ENCODE data around the gene SAMD10. TPM values are rescaled to one million over a fixed set of nuclear protein-coding genes. Genes with fewer than 3 reads are reported as not detected.
"Not testable (repeated sequence)": the region's sequence is repeated elsewhere in the genome, so short reads cannot be mapped to it uniquely, and the experiment has no call there.

Gene SAMD10
- total and polyA plus RNA-seq, 8 donors, result 2.9 to 68.1 (median 6.5) TPM

DNA sequence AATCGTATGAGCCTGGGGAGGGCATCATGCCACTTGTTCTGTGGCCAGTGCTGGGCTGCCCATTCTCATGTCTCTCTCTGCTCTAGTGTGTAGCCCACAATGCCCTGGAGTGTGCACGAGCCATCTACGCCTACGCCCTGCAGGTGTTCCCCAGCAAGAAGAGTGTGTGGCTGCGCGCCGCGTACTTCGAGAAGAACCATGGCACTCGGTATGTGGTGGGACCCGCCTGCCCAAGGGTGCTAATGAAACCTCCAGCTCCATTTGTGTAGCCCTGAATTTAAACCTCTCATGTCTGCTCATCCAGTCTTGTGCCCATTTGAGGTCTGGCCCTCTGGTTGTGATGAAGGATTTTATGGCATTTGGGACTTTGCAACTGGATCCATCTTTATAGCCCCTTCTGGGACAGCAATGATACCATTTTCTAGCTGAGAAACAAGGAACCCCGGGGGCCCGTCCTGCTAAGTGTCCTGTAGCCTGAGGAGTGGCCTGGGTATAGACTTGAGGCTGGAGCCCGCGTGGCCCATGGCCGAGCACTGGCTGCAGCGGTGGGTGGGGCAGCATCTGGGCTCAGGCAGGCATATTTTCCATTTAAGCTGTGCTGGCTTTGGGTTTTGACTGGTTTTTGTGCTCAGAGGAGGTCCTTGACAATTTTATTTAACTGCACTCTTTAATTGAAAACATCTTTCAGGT, 43.4 kb upstream of the SAMD10 start:
- H3K9me3 ChIP-seq, result no peaks in the 10 kb centered on the region
- H3K27me3 ChIP-seq, result no peaks in the 10 kb centered on the region
- H3K4me3 ChIP-seq, result no peak overlapping the region
- intact Hi-C loops (cut with DNase I; ENCODE audit: low total_unique reads), result no loop called here
- peaks cover 0 to 5% (median 0%) of the 10 kb centered on the region in 4 donors for H3K4me1 ChIP-seq
- no peak for TF ChIP-seq EP300 (IDR thresholded peaks at IDR 0.05)
- TF ChIP-seq POLR2A (IDR thresholded peaks at IDR 0.05), result no peak
- no peak for TF ChIP-seq POLR2AphosphoS5 (IDR thresholded peaks at IDR 0.05)
- TF ChIP-seq, protein P1, sequence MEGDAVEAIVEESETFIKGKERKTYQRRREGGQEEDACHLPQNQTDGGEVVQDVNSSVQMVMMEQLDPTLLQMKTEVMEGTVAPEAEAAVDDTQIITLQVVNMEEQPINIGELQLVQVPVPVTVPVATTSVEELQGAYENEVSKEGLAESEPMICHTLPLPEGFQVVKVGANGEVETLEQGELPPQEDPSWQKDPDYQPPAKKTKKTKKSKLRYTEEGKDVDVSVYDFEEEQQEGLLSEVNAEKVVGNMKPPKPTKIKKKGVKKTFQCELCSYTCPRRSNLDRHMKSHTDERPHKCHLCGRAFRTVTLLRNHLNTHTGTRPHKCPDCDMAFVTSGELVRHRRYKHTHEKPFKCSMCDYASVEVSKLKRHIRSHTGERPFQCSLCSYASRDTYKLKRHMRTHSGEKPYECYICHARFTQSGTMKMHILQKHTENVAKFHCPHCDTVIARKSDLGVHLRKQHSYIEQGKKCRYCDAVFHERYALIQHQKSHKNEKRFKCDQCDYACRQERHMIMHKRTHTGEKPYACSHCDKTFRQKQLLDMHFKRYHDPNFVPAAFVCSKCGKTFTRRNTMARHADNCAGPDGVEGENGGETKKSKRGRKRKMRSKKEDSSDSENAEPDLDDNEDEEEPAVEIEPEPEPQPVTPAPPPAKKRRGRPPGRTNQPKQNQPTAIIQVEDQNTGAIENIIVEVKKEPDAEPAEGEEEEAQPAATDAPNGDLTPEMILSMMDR (IDR thresholded peaks at IDR 0.05), result no peak
- 96 to 98% (median 97%) methylated on average over 17 of the region's 17 CpGs for WGBS, 5 donors
- peaks cover 95 to 100% (median 100%) of the 10 kb centered on the region in 4 donors for H3K36me3 ChIP-seq
- H3K27ac ChIP-seq, result no peak overlapping the region
- DNase-seq, result no peak

DNA sequence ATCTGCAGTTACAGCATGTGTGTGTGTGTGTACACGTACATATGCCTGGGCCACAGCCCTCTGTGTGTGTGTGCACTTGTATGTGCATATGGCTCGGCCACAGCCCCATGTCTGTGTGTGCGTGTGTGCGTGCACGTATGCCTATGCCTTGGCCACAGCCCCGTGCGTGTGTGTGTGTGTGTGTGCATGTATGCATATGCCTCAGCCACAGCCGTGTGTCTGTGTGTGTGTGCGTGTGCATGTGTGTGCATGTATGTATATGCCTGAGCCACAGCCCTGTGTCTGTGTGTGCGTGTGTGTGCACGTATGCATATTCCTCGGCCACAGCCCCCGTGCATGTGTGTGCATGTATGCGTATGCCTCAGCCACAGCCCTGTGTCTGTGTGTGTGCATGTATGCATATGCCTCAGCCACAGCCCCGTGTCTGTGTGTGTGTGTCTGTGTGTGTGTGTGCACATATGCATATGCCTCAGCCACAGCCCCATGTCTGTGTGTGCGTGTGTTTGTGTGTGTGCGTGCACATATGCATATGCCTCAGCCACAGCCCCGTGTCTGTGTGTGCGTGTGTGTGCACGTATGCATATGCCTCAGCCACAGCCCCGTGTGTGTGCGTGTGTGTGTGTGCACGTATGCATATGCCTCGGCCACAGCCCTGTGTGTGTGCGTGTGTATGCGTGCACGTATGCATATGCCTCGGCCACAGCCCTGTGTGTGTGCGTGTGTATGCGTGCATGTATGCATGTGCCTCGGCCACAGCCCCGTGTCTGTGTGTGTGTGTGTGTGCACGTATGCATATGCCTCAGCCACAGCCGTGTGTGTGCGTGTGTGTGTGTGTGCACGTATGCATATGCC, 41.9 kb upstream of the SAMD10 start:
- H3K36me3 ChIP-seq, result peaks cover 95 to 100% (median 100%) of the 10 kb centered on the region in 4 donors
- H3K4me3 ChIP-seq, result no peak overlapping the region
- no peak for DNase-seq
- TF ChIP-seq POLR2AphosphoS5 (IDR thresholded peaks at IDR 0.05), result no peak
- no peak for TF ChIP-seq POLR2A (IDR thresholded peaks at IDR 0.05)
- TF ChIP-seq, protein P1 (IDR thresholded peaks at IDR 0.05), result no peak
- no peak for TF ChIP-seq EP300 (IDR thresholded peaks at IDR 0.05)
- no peak overlapping the region for H3K27ac ChIP-seq
- no peaks in the 10 kb centered on the region for H3K9me3 ChIP-seq
- no peaks in the 10 kb centered on the region for H3K4me1 ChIP-seq
- WGBS, 5 donors, result 91 to 96% (median 95%) methylated on average over 33 to 36 of the region's 36 CpGs
- no peaks in the 10 kb centered on the region for H3K27me3 ChIP-seq
- intact Hi-C loops (cut with DNase I; ENCODE audit: low total_unique reads), result no loop called here

DNA sequence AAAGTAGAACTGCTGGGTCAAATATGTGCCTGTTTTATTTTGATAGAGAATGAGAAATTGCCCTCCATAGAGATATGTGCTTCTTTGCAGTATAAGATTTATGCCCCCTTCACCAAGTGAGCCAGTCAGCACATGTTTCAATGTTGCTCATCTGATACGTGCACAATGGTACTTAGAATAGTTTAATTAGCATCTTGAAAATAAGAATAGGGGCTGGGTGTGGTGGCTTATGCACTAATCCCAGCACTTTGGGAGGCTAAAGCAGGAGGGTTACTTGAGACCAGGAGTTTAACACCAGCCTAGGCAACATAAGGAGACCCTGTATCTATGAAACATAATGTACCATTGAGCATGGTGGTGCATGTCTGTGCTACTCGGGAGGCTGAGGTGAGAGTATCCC, 36.2 kb upstream of the SAMD10 start:
- intact Hi-C loops (cut with DNase I; ENCODE audit: low total_unique reads), result no loop called here
- TF ChIP-seq, protein P1 (IDR thresholded peaks at IDR 0.05), result no peak
- TF ChIP-seq EP300 (IDR thresholded peaks at IDR 0.05) (no peak), POLR2AphosphoS5 (IDR thresholded peaks at IDR 0.05) (no peak), POLR2A (IDR thresholded peaks at IDR 0.05) (no peak)
- Histone ChIP-seq H3K27ac (no peak overlapping the region), H3K4me3 (no peak overlapping the region), H3K27me3 (no peaks in the 10 kb centered on the region), H3K36me3 (peaks cover 63 to 93% (median 90%) of the 10 kb centered on the region in 4 donors), H3K4me1 (no peaks in the 10 kb centered on the region), H3K9me3 (no peaks in the 10 kb centered on the region)
- 81 to 90% (median 85%) methylated on average over 2 of the region's 2 CpGs for WGBS, 5 donors
- DNase-seq, result no peak

DNA sequence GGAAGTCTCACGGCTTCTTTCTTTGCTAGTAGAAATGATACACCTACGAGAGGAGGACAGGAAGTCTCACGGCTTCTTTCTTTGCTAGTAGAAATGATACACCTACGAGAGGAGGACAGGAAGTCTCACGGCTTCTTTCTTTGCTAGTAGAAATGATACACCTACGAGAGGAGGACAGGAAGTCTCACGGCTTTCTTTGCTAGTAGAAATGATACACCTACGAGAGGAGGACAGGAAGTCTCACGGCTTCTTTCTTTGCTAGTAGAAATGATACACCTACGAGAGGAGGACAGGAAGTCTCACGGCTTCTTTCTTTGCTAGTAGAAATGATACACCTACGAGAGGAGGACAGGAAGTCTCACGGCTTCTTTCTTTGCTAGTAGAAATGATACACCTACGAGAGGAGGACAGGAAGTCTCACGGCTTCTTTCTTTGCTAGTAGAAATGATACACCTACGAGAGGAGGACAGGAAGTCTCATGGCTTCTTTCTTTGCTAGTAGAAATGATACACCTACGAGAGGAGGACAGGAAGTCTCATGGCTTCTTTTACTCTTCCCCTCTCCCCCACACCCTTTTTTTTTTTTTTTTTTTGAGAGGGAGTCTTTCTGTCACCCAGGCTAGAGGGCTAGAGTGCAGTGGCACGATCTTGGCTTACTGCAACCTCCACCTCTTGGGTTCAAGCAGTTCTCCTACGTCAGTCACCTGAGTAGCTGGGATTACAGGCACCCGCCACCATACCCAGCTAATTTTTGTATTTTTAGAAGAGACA, 33.1 kb upstream of the SAMD10 start:
- H3K27ac ChIP-seq, result peak overlapping the region in 2 of 5 donors; percentile 27 to 32

More for the DNA sequence above, 33.1 kb upstream of the SAMD10 start:
- H3K27me3 ChIP-seq; H3K4me1 ChIP-seq; H3K9me3 ChIP-seq; intact Hi-C loops (cut with DNase I; ENCODE audit: low total_unique reads); H3K4me3 ChIP-seq; DNase-seq: not testable (repeated sequence)
- whole genome bisulfite sequencing, 5 donors, result 73 to 93% (median 87%) methylated on average over 10 to 14 of the region's 20 CpGs
- H3K36me3 ChIP-seq, result peaks cover 51 to 93% (median 90%) of the 10 kb centered on the region in 4 donors

All from stomach (tissue), 9 donors.